Ascending aorta (tissue), 2 donors: ENCODE results near the gene APRT. TPM values are rescaled to one million over a fixed set of nuclear protein-coding genes. Genes with fewer than 3 reads are reported as not detected.

Experiments used
- DNase-seq, 2 donors: peaks; one replicate each; pipeline ENCODE4 v3.0.0-alpha.2; 2019; ENCODE audit warnings: low spot score in 2 of 2
- H3K27ac ChIP-seq, 2 donors: fragments of 200-600 bp; sonication (generic); one replicate each; pipeline ENCODE4 v1.5.1; 2016 to 2017; ENCODE audit warnings: mild to moderate bottlenecking in 1 of 2
- H3K27me3 ChIP-seq: fragments of 200-600 bp; sonication (generic); one replicate; pipeline ENCODE4 v1.5.1; 2017
- H3K36me3 ChIP-seq, 2 donors: fragments of 200-600 bp; sonication (generic); one replicate each; pipeline ENCODE4 v1.5.1; 2016
- H3K4me1 ChIP-seq, 2 donors: fragments of 200-600 bp; sonication (generic); one replicate each; pipeline ENCODE4 v1.5.1; 2016 to 2017; ENCODE audit warnings: mild to moderate bottlenecking in 1 of 2
- H3K4me3 ChIP-seq, 2 donors: fragments of 200-600 bp; sonication (generic); one replicate each; pipeline ENCODE4 v1.5.1; 2016 to 2017; ENCODE audit warnings: mild to moderate bottlenecking in 1 of 2
- H3K9me3 ChIP-seq, 2 donors: fragments of 200-600 bp; sonication (generic); one replicate each; pipeline ENCODE4 v1.5.1; 2016
- CTCF ChIP-seq, 3 experiments: fragments of 200-600 bp in 2 of 3; fragments of 450-650 bp in 1 of 3; sonication (generic) in 2 of 3; IDR thresholded peaks; one replicate each; pipeline ENCODE4 v1.5.1; 2016 to 2019; ENCODE audit warnings: antibody characterized with exemption in 3 of 3, mild to moderate bottlenecking in 1 of 3, moderate library complexity in 1 of 3
- intact Hi-C: fragments of 100-400 bp; cut with DNase I; formaldehyde crosslinking; loops from one replicate; pipeline ENCODE4 v1.15.1; 2023
- total RNA-seq: library from RNA; depleted of rRNA; stranded (reverse); fragments of >200 nt; gene quantifications from one replicate; pipeline ENCODE4 v1.1.0, GENCODE V29; 2016

APRT gene
- total RNA-seq, 1 donor from 2014 or later = 305 TPM

- H3K4me3 ChIP-seq = no peak overlapping the region
- H3K4me1 ChIP-seq = peaks cover 8 to 25% of the 10 kb centered on the region in 2 donors
- H3K27me3 ChIP-seq = no peaks in the 10 kb centered on the region
- no peak for TF ChIP-seq CTCF (IDR thresholded peaks at IDR 0.05)
- H3K9me3 ChIP-seq = no peaks in the 10 kb centered on the region
- peaks cover 12 to 22% of the 10 kb centered on the region in 2 donors for H3K36me3 ChIP-seq
- intact Hi-C loops = no loop called here
- DNase-seq = no peak
- peak overlapping the region in 1 of 2 donors; percentile 93 for H3K27ac ChIP-seq
These were observed 2.6 kb downstream of the APRT start for GRCh38 chr16:88809068-88809675.

GRCh38 chr16:88807626-88808453 is 3.9 kb downstream of the APRT start:
- no peak overlapping the region for H3K27ac ChIP-seq
- no peak overlapping the region for H3K4me3 ChIP-seq
- no peak for DNase-seq
- no peaks in the 10 kb centered on the region for H3K27me3 ChIP-seq
- H3K4me1 ChIP-seq = peaks cover 8 to 24% of the 10 kb centered on the region in 2 donors
- no peaks in the 10 kb centered on the region for H3K9me3 ChIP-seq
- peaks cover 12 to 22% of the 10 kb centered on the region in 2 donors for H3K36me3 ChIP-seq
- no peak for TF ChIP-seq CTCF (IDR thresholded peaks at IDR 0.05)
- intact Hi-C loops = no loop called here

- H3K36me3 ChIP-seq = peaks cover 12 to 22% of the 10 kb centered on the region in 2 donors
- no peaks in the 10 kb centered on the region for H3K27me3 ChIP-seq
- H3K4me3 ChIP-seq = no peak overlapping the region
- peaks cover 8 to 22% of the 10 kb centered on the region in 2 donors for H3K4me1 ChIP-seq
- H3K9me3 ChIP-seq = no peaks in the 10 kb centered on the region
- no peak overlapping the region for H3K27ac ChIP-seq
- TF ChIP-seq CTCF (IDR thresholded peaks at IDR 0.05) = no peak
- DNase-seq = no peak
- intact Hi-C loops = no loop called here
These were observed 4.5 kb downstream of the APRT start for GRCh38 chr16:88807142-88807625.

GRCh38 chr16:88806491-88807111 is 5.1 kb downstream of the APRT start:
- intact Hi-C loops = no loop called here
- Histone ChIP-seq H3K36me3 (peaks cover 12 to 22% of the 10 kb centered on the region in 2 donors), H3K27ac (no peak overlapping the region), H3K27me3 (no peaks in the 10 kb centered on the region), H3K9me3 (no peaks in the 10 kb centered on the region), H3K4me1 (peaks cover 8 to 25% of the 10 kb centered on the region in 2 donors), H3K4me3 (no peak overlapping the region)
- DNase-seq = no peak
- TF ChIP-seq CTCF (IDR thresholded peaks at IDR 0.05) = no peak

- Histone ChIP-seq H3K27me3 (no peaks in the 10 kb centered on the region), H3K27ac (no peak overlapping the region), H3K4me1 (peaks cover 8 to 25% of the 10 kb centered on the region in 2 donors), H3K9me3 (no peaks in the 10 kb centered on the region), H3K4me3 (no peak overlapping the region), H3K36me3 (peaks cover 12 to 22% of the 10 kb centered on the region in 2 donors)
- no peak for TF ChIP-seq CTCF (IDR thresholded peaks at IDR 0.05)
- intact Hi-C loops = no loop called here
- no peak for DNase-seq
These were observed 5.8 kb downstream of the APRT start for GRCh38 chr16:88805887-88806393.
